GM18907 (cell line): ENCODE data around the gene ARHGAP22.

Experiments used
- ATAC-seq: cut with Tn5 transposase; IDR thresholded peaks from one replicate; pipeline ENCODE4 v1.9.1; 2021; ENCODE audit warnings: mild to moderate bottlenecking, moderate library complexity; ENCODE audit not compliant: unreplicated experiment

ARHGAP22 gene

DNA sequence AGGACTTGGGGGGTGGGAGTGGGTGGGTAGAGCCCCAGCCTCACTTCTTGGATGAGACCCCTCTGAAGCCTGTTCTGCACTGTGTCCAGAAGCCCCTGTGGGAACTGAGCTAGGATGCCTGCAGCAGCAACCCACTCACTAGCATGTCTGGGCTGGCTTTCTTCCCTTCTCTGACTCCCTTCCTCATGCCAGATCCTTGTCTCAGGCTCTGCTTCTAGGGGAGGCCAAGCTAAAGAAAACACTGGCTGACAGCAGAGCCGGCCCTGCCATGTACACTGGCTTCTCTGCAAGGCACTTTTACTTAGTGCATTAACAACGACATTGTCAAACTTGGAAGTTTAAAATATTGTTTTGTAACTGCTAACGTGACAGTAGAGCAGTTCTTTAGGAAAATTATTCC lies 50.2 kb downstream of the ARHGAP22 start:
- no peak for ATAC-seq

GRCh38 chr10:48554246-48554645 lies 50.6 kb downstream of the ARHGAP22 start:
- no peak for ATAC-seq

DNA sequence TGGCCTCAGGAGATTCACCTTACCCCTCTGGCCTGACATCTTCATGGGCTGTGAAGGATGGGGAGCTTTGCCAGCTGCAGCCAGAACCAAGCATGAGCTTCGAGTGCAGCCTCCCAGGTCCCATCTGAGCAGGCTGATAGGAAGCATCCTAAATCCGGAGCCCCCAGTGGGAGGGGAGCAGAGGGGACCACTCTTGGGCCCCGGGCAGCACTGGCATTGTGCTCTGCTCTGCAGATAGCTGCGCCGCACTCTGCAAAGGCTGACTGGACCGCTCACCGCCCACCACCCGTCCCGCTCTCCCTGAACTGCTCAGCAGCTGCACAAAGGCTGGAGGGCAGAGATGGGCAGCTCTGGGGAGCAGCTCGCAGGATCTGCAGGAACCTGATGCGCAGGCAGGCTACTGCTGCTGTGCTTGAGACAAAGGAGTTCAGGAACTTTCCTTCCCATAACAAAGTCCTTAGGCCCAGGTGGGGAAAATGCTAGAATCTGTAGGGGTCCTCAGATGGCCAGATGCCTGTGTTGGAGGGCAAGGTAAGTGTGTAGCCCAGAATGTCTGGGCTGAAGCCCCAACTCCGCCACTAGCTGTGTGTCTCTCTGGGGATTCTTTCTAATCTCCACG lies 51.8 kb downstream of the ARHGAP22 start:
- no peak for ATAC-seq

GRCh38 chr10:48551861-48552591 lies 52.8 kb downstream of the ARHGAP22 start:
- no peak for ATAC-seq

GRCh38 chr10:48550977-48551376 lies 53.9 kb downstream of the ARHGAP22 start:
- ATAC-seq, result no peak

GRCh38 chr10:48550071-48550691 lies 54.7 kb downstream of the ARHGAP22 start:
- ATAC-seq, result no peak

DNA sequence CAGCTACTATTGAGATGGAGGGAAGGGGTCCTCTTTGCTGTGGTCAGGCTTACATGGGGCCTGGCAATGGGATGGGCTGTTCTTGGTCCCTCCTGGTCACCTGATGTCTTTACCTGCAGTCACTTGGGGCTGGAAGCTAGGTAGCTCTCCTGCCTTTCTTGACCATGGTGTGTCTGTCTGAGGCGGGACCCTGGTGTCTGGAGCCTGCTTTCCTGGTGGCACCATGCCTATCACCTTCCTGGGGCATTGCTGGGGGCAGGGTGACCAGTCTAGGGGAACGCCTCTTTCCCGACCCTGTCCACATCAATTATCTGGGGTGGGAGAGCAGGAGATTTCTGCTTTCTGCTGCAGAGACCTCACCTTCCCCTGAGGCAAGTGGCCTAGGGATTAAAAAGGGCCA lies 55.6 kb downstream of the ARHGAP22 start:
- ATAC-seq, result no peak

DNA sequence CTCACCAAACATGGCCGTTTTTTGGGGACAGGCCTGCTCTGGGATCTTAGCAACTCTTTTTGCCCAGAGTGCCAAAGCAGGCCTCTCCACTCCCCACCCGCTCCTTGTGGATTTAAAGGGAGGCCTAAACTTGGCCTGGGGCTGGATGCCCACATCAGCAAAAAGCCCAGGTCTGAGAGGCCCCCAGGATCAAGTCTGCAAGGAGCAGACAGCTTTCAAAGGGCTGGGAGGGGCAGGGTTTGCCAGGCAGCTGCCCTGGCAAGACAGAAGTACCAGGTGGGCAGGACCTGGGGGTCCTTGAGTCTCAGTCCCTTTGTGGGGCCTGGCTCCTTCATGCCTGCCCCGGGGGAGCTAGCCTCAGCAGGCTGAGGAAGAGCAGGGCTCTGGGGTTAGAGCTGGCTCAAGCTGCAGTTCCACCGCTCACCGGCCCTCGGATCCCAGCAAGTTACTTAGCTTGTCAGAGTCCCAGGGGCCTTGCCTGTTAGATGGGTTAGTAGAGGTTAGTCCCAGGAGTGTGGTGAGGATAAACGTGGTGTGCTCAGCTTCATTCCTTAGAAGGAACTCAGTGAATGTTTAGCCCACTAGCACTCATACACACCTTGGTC lies 56.2 kb downstream of the ARHGAP22 start:
- no peak for ATAC-seq

GRCh38 chr10:48547981-48548380 lies 56.9 kb downstream of the ARHGAP22 start:
- no peak for ATAC-seq

- ATAC-seq, result no peak
Observed at GRCh38 chr10:48547061-48547895, 57.6 kb downstream of the ARHGAP22 start.

- ATAC-seq, result no peak
Observed at GRCh38 chr10:48545462-48546145, 59.3 kb downstream of the ARHGAP22 start.

- no peak for ATAC-seq
Observed at GRCh38 chr10:48543182-48543844, 61.6 kb downstream of the ARHGAP22 start.

- no peak for ATAC-seq
Observed at GRCh38 chr10:48542471-48543181, 62.2 kb downstream of the ARHGAP22 start.

- no peak for ATAC-seq
Observed at GRCh38 chr10:48541144-48541795, 63.6 kb downstream of the ARHGAP22 start.

DNA sequence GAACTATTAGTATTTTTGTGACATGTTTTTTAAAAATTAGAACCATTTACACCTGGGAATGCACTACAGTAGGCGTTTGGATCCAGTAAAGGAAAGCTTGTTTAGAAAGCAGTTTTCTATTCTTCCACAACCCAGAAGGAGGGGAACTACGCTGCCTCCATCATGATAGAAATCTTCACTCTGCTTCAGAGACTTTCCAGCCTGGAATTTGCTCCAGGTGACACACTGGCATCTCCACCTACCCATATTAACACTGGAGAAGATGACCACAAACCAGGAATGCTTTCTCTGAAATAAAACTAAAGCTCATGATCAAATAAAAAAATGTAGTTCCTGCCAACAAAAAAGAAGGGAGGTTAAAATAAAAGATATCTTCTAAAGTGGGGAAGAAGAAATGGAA lies 66.3 kb downstream of the ARHGAP22 start:
- no peak for ATAC-seq

DNA sequence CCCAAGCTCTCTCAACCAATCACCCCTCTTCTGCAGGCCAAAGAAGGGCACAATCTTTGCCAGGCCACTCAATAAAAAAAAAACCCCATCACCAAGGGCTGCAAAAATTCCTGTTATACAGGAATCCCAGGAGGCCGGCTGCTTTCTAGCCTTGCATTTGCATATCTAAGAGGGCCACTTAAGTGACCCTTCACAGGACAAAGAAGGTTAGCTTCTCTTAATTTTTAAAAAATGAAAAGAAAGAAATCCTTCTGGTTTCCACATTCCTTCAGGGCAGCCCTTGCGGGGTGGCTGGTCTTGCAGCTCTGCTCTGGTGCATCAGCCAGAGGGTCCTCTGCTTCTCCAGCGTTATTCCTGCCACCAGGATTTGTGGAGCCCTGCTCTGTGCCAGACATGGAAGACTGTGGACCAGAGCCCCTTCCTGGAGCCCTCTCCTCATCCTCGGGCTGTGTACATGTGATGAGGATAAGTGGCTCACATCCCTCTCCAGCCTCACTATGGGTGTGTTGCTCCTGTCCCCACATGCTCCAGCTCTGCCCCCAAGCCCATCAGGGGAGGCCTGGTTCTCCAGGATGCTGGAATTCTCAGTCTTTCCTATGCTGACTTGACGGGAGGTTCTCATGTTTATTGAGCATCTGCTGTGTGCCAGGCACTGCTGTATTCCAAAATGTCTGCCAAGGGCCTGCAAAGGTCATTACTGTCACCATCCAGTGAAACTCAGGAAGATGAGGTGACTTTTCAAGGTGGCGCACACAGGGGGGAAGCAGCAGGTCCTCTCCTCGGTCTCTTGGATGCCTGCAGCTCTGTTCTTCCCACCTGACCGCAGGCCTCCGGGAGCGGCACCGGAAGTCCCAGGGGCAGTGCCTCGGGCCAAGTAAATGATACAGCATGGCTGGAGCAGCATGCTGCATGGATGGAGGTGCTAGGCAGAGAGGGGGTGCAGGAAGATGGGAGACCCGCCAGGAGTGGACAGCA lies 67.7 kb downstream of the ARHGAP22 start:
- ATAC-seq, result no peak

DNA sequence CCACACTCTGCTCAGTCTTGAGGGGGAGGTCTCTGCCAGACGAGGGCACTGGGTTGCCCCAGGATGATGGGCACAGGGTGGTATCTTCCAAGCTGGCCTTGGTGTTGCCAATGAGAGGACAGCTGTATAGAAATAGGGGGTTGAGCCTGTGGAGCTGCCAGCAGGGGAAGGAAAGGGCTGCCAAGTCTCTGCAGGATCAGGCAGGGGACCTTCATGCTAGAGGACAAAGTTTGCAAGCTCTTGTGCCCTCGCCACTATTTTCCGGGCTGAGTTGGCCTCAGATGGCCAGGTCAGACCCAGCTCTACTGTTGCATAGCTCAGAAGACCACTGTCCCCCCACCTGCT lies 68.7 kb downstream of the ARHGAP22 start:
- ATAC-seq, result no peak
